ENCODE measurements around the gene ADAT1. TPM values are rescaled to one million over a fixed set of nuclear protein-coding genes. Genes with fewer than 3 reads are reported as not detected.

ADAT1 gene
- total RNA-seq, 2 donors from 2014 or later, result 50.1 to 54.9 TPM

GRCh38 chr16:75624921-75625334 lies 1.8 kb upstream of the ADAT1 start:
- Mint-ChIP-seq H3K36me3 (ENCODE audit: low read depth) (peaks cover 51% of the 10 kb centered on the region), H3K27ac (peak overlapping the region; percentile 46), H3K9me3 (no peaks in the 10 kb centered on the region), H3K27me3 (ENCODE audit: insufficient read depth) (no peaks in the 10 kb centered on the region), H3K4me1 (peaks cover 16% of the 10 kb centered on the region), H3K4me3 (no peak overlapping the region)
- H3K27me3 ChIP-seq (ENCODE audit: control insufficient read depth, insufficient read depth, low read length, poor library complexity, severe bottlenecking), result no peaks in the 10 kb centered on the region
- H3K36me3 ChIP-seq (ENCODE audit: control insufficient read depth, insufficient read depth, low read length), result peaks cover 57% of the 10 kb centered on the region
- DNase-seq, result no peak
- no peak overlapping the region for H3K27ac ChIP-seq (ENCODE audit: low read depth, low read length)
- 73 to 87% methylated on average over 4 of the region's 4 CpGs for WGBS, 2 experiments (ENCODE audit: insufficient coverage in 1 of 2, insufficient read length in 1 of 2)
- TF ChIP-seq CTCF (conservative IDR thresholded peaks at IDR 0.05), result no peak
- H3K4me3 ChIP-seq (ENCODE audit: low read length), result no peak overlapping the region
- H3K4me1 ChIP-seq (ENCODE audit: control insufficient read depth, insufficient read depth, low read length), result peaks cover 5% of the 10 kb centered on the region
- no peaks in the 10 kb centered on the region for H3K9me3 ChIP-seq (ENCODE audit: control insufficient read depth, low read length)
- no peak overlapping the region for H3K9ac ChIP-seq (ENCODE audit: extremely low read depth, low read length, poor library complexity, severe bottlenecking)

- no peak overlapping the region for H3K27ac Mint-ChIP-seq
- Histone ChIP-seq H3K4me1 (ENCODE audit: control insufficient read depth, insufficient read depth, low read length) (peaks cover 5% of the 10 kb centered on the region), H3K4me3 (ENCODE audit: low read length) (peak overlapping the region; percentile 99), H3K27ac (ENCODE audit: low read depth, low read length) (no peak overlapping the region), H3K9me3 (ENCODE audit: control insufficient read depth, low read length) (no peaks in the 10 kb centered on the region), H3K36me3 (ENCODE audit: control insufficient read depth, insufficient read depth, low read length) (peaks cover 46% of the 10 kb centered on the region), H3K9ac (ENCODE audit: extremely low read depth, low read length, poor library complexity, severe bottlenecking) (no peak overlapping the region), H3K27me3 (ENCODE audit: control insufficient read depth, insufficient read depth, low read length, poor library complexity, severe bottlenecking) (no peaks in the 10 kb centered on the region)
- TF ChIP-seq CTCF (conservative IDR thresholded peaks at IDR 0.05), result peak; percentile 74
- no peaks in the 10 kb centered on the region for H3K9me3 Mint-ChIP-seq
- H3K4me1 Mint-ChIP-seq, result peaks cover 16% of the 10 kb centered on the region
- DNase-seq, result peak; percentile 52
- no peaks in the 10 kb centered on the region for H3K27me3 Mint-ChIP-seq (ENCODE audit: insufficient read depth)
- peaks cover 42% of the 10 kb centered on the region for H3K36me3 Mint-ChIP-seq (ENCODE audit: low read depth)
- peak overlapping the region; percentile 92 for H3K4me3 Mint-ChIP-seq
- 46 to 54% methylated on average over 2 of the region's 2 CpGs for WGBS, 2 experiments (ENCODE audit: insufficient coverage in 1 of 2, insufficient read length in 1 of 2)
Measured at GRCh38 chr16:75621170-75621477, 2.0 kb downstream of the ADAT1 start.

- Mint-ChIP-seq H3K9me3 (no peaks in the 10 kb centered on the region), H3K27ac (no peak overlapping the region), H3K4me3 (no peak overlapping the region), H3K27me3 (ENCODE audit: insufficient read depth) (no peaks in the 10 kb centered on the region), H3K4me1 (peaks cover 14% of the 10 kb centered on the region), H3K36me3 (ENCODE audit: low read depth) (peaks cover 41% of the 10 kb centered on the region)
- H3K9ac ChIP-seq (ENCODE audit: extremely low read depth, low read length, poor library complexity, severe bottlenecking), result no peak overlapping the region
- peaks cover 5% of the 10 kb centered on the region for H3K4me1 ChIP-seq (ENCODE audit: control insufficient read depth, insufficient read depth, low read length)
- TF ChIP-seq CTCF (conservative IDR thresholded peaks at IDR 0.05), result no peak
- H3K36me3 ChIP-seq (ENCODE audit: control insufficient read depth, insufficient read depth, low read length), result peaks cover 46% of the 10 kb centered on the region
- H3K27ac ChIP-seq (ENCODE audit: low read depth, low read length), result no peak overlapping the region
- 95 to 97% methylated on average over 17 to 20 of the region's 20 CpGs for WGBS, 2 experiments (ENCODE audit: insufficient coverage in 1 of 2, insufficient read length in 1 of 2)
- H3K27me3 ChIP-seq (ENCODE audit: control insufficient read depth, insufficient read depth, low read length, poor library complexity, severe bottlenecking), result no peaks in the 10 kb centered on the region
- no peak overlapping the region for H3K4me3 ChIP-seq (ENCODE audit: low read length)
- no peak for DNase-seq
- no peaks in the 10 kb centered on the region for H3K9me3 ChIP-seq (ENCODE audit: control insufficient read depth, low read length)
Measured at GRCh38 chr16:75620326-75621169, 2.5 kb downstream of the ADAT1 start.

Data from endodermal cell (in vitro differentiated cells).